Measurements from ENCODE around the gene KNDC1. TPM values are rescaled to one million over a fixed set of nuclear protein-coding genes. Genes with fewer than 3 reads are reported as not detected.

Gene KNDC1
- total and polyA plus RNA-seq, 2 of the 4 experiments (the other 2 are of a cell fraction) = 0.18 to 1.1 TPM

GRCh38 chr10:133165556-133166503 lies 5.8 kb downstream of the KNDC1 start:
- BruUV-seq (replicated peaks) = no TSS peak
- Histone ChIP-seq H2AK9ac (replicated peaks; ENCODE audit: low read depth, low read length, poor library complexity) (no peak overlapping the region), H3K36me3 (ENCODE audit: control insufficient read depth, insufficient read depth, low read length) (peaks cover 4% of the 10 kb centered on the region), H2AK5ac (ENCODE audit: low read depth, low read length) (no peak overlapping the region), H3K9ac (ENCODE audit: low read depth, low read length) (no peak overlapping the region), H3K18ac (ENCODE audit: low read depth, low read length) (no peak overlapping the region), H2BK20ac (ENCODE audit: low read depth, low read length) (no peak overlapping the region), H3K4me3 (ENCODE audit: insufficient read depth, low read depth, low read length) (no peak overlapping the region), H3K56ac (ENCODE audit: extremely low read depth, insufficient read depth, low read length) (no peak overlapping the region), H3K4ac (ENCODE audit: low read depth, low read length) (no peak overlapping the region), H4K91ac (ENCODE audit: insufficient read depth, low read depth, low read length) (no peak overlapping the region), H2BK15ac (ENCODE audit: low read depth, low read length) (no peak overlapping the region), H2BK120ac (ENCODE audit: low read depth, low read length) (no peak overlapping the region), H4K5ac (ENCODE audit: low read depth, low read length) (no peak overlapping the region), H3K4me2 (ENCODE audit: low read depth, low read length) (no peak overlapping the region), H3K14ac (replicated peaks; ENCODE audit: low read depth, low read length) (no peak overlapping the region), H3K23ac (ENCODE audit: low read depth, low read length) (no peak overlapping the region), H2AFZ (replicated peaks; ENCODE audit: low read length, poor library complexity) (no peak overlapping the region), H3K4me1 (ENCODE audit: control insufficient read depth, insufficient read depth, low read length) (peaks cover 4% of the 10 kb centered on the region; the same call in 1 of the 2 replicates), H4K20me1 (ENCODE audit: insufficient read depth, low read length) (no peaks in the 10 kb centered on the region), H3K9me1 (ENCODE audit: insufficient read depth, low read length) (no peaks in the 10 kb centered on the region; the same call in 1 of the 2 replicates), H3K27ac (ENCODE audit: insufficient read depth, low read length) (no peak overlapping the region), H4K8ac (ENCODE audit: low read depth in 2 of 2, low read length in 2 of 2) (no peak overlapping the region), H3K9me3 (ENCODE audit: control insufficient read depth, insufficient read depth, low read length) (no peaks in the 10 kb centered on the region), H3K27me3 (ENCODE audit: control insufficient read depth, insufficient read depth, low read length) (no peaks in the 10 kb centered on the region), H3K79me1 (ENCODE audit: low read depth in 1 of 2, low read length in 2 of 2) (no peaks in the 10 kb centered on the region), H2BK5ac (ENCODE audit: low read depth, low read length, poor library complexity, severe bottlenecking) (no peak overlapping the region)
- intact Hi-C loops (cut with micrococcal nuclease) (no loop called here), in situ Hi-C loops (cut with MboI; ENCODE audit: low sequenced_read_pairs) (no loop called here), dilution Hi-C loops (cut with HindIII; ENCODE audit: low sequenced_read_pairs, unreplicated experiment) (no loop called here)
- no peak for TF ChIP-seq ELK1 (IDR thresholded peaks at IDR 0.05; ENCODE audit: borderline replicate concordance, low read depth, low read length)
- TF ChIP-seq FOS (IDR thresholded peaks at IDR 0.05; ENCODE audit: low read depth, low read length) = no peak
- ATAC-seq (ENCODE audit: low read depth) = no peak
- WGBS, 2 experiments (ENCODE audit: extremely low coverage in 2 of 2, insufficient read length in 1 of 2) = 96% methylated on average over 10 of the region's 40 CpGs; no CpG with 5 or more reads in 1 of the 2 experiments
- CTCF ChIA-PET = no interaction called here
- POLR2A ChIA-PET (ENCODE audit: unreplicated experiment) = no interaction called here
- DNase-seq = no peak
